NCI-H2171 treated with DMSO at 0.1 percent for 48 hours (cell line): ENCODE results near the gene COX6A2.
A peak's percentile ranks its signal among the peaks of the same experiment; 100 is the strongest.
"Not testable (repeated sequence)": the region's sequence is repeated elsewhere in the genome, so short reads cannot be mapped to it uniquely, and the experiment has no call there.

ENCODE experiments used
- DNase-seq: peaks from one replicate; lab custom pipeline; 2025; lab: John Stamatoyannopoulos, UW

The COX6A2 gene

GRCh38 chr16:31438414-31438813 lies 10.3 kb upstream of the COX6A2 start:
- DNase-seq: no peak

- DNase-seq: no peak
Observed at GRCh38 chr16:31436221-31437045, 8.3 kb upstream of the COX6A2 start.

- no peak for DNase-seq
Observed at GRCh38 chr16:31435341-31436220, 7.4 kb upstream of the COX6A2 start.

- no peak for DNase-seq
Observed at GRCh38 chr16:31430380-31431052, 2.4 kb upstream of the COX6A2 start.

- DNase-seq: no peak
Observed at GRCh38 chr16:31429796-31430195, 1.6 kb upstream of the COX6A2 start.

GRCh38 chr16:31429314-31429713 lies 1.2 kb upstream of the COX6A2 start:
- DNase-seq: no peak

GRCh38 chr16:31428638-31429247 lies 583 bp upstream of the COX6A2 start:
- DNase-seq: no peak

- DNase-seq: peak; percentile 18
Observed at GRCh38 chr16:31427441-31428278, 500 bp downstream of the COX6A2 start.

GRCh38 chr16:31423801-31424200 lies 4.4 kb downstream of the COX6A2 start:
- no peak for DNase-seq

- no peak for DNase-seq
Observed at GRCh38 chr16:31423241-31423640, 4.9 kb downstream of the COX6A2 start.

GRCh38 chr16:31421587-31421986 lies 6.6 kb downstream of the COX6A2 start:
- DNase-seq: no peak

- no peak for DNase-seq
Observed at GRCh38 chr16:31420037-31420436, 8.1 kb downstream of the COX6A2 start.

GRCh38 chr16:31417916-31418315 lies 10.2 kb downstream of the COX6A2 start:
- no peak for DNase-seq

GRCh38 chr16:31417036-31417435 lies 11.1 kb downstream of the COX6A2 start:
- not testable (repeated sequence) for DNase-seq

- no peak for DNase-seq
Observed at GRCh38 chr16:31416371-31416770, 11.8 kb downstream of the COX6A2 start.

- no peak for DNase-seq
Observed at GRCh38 chr16:31414706-31415105, 13.5 kb downstream of the COX6A2 start.

- DNase-seq: no peak
Observed at GRCh38 chr16:31413943-31414342, 14.2 kb downstream of the COX6A2 start.

- DNase-seq: no peak
Observed at GRCh38 chr16:31413381-31413780, 14.8 kb downstream of the COX6A2 start.

GRCh38 chr16:31412750-31413149 lies 15.4 kb downstream of the COX6A2 start:
- no peak for DNase-seq

GRCh38 chr16:31411024-31411844 lies 16.9 kb downstream of the COX6A2 start:
- DNase-seq: no peak
